ENCODE results near the gene PTCSC3. TPM values are rescaled to one million over a fixed set of nuclear protein-coding genes. Genes with fewer than 3 reads are reported as not detected.

Gene PTCSC3
- total and polyA plus RNA-seq, 10 donors, result not detected

DNA sequence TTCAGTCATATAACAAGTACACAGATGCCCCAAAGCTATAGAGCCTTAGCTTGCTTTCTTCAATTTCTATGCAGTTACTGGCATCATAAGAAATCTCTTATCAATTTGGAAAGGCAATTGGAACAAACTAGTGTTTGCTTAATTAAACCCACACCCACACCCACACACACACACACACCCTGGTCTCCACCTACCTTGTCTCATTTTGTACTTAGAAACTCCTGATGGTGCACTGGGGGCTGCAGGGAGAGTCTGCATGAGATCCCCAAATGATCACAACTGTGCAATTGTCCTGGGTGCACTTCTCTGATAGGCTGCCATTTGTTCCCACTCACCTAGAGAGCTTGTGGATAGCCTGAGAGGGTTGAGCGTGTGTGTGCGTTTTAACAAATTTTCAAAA lies 40.5 kb upstream of the PTCSC3 start:
- no peak for DNase-seq
- Histone ChIP-seq H3K36me3 (no peaks in the 10 kb centered on the region), H3K9me3 (no peaks in the 10 kb centered on the region), H3K4me3 (no peak overlapping the region), H3K27ac (no peak overlapping the region), H3K4me1 (no peaks in the 10 kb centered on the region), H3K27me3 (replicated peaks in 1 of 7) (peaks cover 0 to 35% (median 0%) of the 10 kb centered on the region in 7 donors)
- no peak for TF ChIP-seq POLR2AphosphoS5 (IDR thresholded peaks at IDR 0.05)
- 93 to 96% (median 94%) methylated on average over 2 of the region's 2 CpGs for WGBS, 5 donors
- intact Hi-C loops (cut with DNase I; ENCODE audit: low total_unique reads), result no loop called here

DNA sequence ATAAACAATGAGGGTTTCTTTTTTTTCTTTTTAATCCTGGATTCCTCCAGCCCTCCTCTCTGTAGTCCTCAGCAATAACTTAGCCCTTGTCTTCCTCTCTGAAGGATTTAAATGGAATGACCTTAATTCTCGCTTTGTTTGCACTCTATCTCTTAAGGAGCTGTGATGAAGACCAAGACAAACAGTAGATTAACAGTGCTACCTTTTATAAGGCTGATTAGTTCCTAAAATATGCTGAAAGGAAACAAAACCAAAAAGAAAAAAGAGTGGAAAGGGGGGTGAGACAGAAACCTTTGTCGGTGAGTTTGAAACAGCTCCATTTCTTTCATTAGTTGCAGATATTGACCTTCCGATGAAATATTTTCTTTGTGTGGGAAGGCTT lies 38.7 kb upstream of the PTCSC3 start:
- Histone ChIP-seq H3K27me3 (replicated peaks in 1 of 7) (peaks cover 0 to 35% (median 0%) of the 10 kb centered on the region in 7 donors), H3K9me3 (no peaks in the 10 kb centered on the region), H3K36me3 (no peaks in the 10 kb centered on the region), H3K4me1 (no peaks in the 10 kb centered on the region), H3K27ac (no peak overlapping the region), H3K4me3 (no peak overlapping the region)
- no peak for DNase-seq
- TF ChIP-seq POLR2A (IDR thresholded peaks at IDR 0.05), result no peak
- no peak for TF ChIP-seq CTCF (IDR thresholded peaks at IDR 0.05 in 8 of 11, conservative IDR thresholded peaks at IDR 0.05 in 3 of 11)
- TF ChIP-seq POLR2AphosphoS5 (IDR thresholded peaks at IDR 0.05), result no peak
- intact Hi-C loops (cut with DNase I; ENCODE audit: low total_unique reads), result no loop called here
- WGBS, 5 donors, result 76 to 89% (median 86%) methylated on average over 3 of the region's 3 CpGs

GRCh38 chr14:36214476-36215216 lies 38.1 kb upstream of the PTCSC3 start:
- no peak overlapping the region for H3K4me3 ChIP-seq
- no peaks in the 10 kb centered on the region for H3K9me3 ChIP-seq
- TF ChIP-seq POLR2A (IDR thresholded peaks at IDR 0.05) (no peak), CTCF (IDR thresholded peaks at IDR 0.05 in 8 of 11, conservative IDR thresholded peaks at IDR 0.05 in 3 of 11) (no peak), POLR2AphosphoS5 (IDR thresholded peaks at IDR 0.05) (no peak)
- peaks cover 0 to 35% (median 0%) of the 10 kb centered on the region in 7 donors for H3K27me3 ChIP-seq (replicated peaks in 1 of 7)
- no peaks in the 10 kb centered on the region for H3K36me3 ChIP-seq
- intact Hi-C loops (cut with DNase I; ENCODE audit: low total_unique reads), result no loop called here
- 70 to 80% (median 79%) methylated on average over 5 of the region's 5 CpGs for WGBS, 5 donors
- no peaks in the 10 kb centered on the region for H3K4me1 ChIP-seq
- no peak overlapping the region for H3K27ac ChIP-seq
- DNase-seq, result no peak

- DNase-seq, result no peak
- no peak overlapping the region for H3K27ac ChIP-seq
- H3K4me3 ChIP-seq, result no peak overlapping the region
- TF ChIP-seq CTCF (IDR thresholded peaks at IDR 0.05 in 8 of 11, conservative IDR thresholded peaks at IDR 0.05 in 3 of 11) (no peak), POLR2AphosphoS5 (IDR thresholded peaks at IDR 0.05) (no peak), POLR2A (IDR thresholded peaks at IDR 0.05) (no peak)
- H3K27me3 ChIP-seq (replicated peaks in 1 of 7), result peaks cover 0 to 35% (median 0%) of the 10 kb centered on the region in 7 donors
- intact Hi-C loops (cut with DNase I; ENCODE audit: low total_unique reads), result no loop called here
- no peaks in the 10 kb centered on the region for H3K36me3 ChIP-seq
- 93 to 98% (median 96%) methylated on average over 3 of the region's 3 CpGs for WGBS, 5 donors
- no peaks in the 10 kb centered on the region for H3K9me3 ChIP-seq
- H3K4me1 ChIP-seq, result no peaks in the 10 kb centered on the region
Measured at GRCh38 chr14:36212987-36213386, 36.5 kb upstream of the PTCSC3 start.
